Prostate gland (tissue), 2 donors: ENCODE results near the gene TRIM15. TPM values are rescaled to one million over a fixed set of nuclear protein-coding genes. Genes with fewer than 3 reads are reported as not detected.

Experiments used
- DNase-seq: peaks from one replicate; pipeline ENCODE4 v3.0.0-alpha.2; 2019; ENCODE audit warnings: low spot score
- H3K27ac ChIP-seq, 2 donors: fragments of 200-600 bp; sonication (generic); 2 replicates each; pipeline ENCODE4 v1.5.1; 2017 to 2019
- H3K27me3 ChIP-seq: fragments of 200-600 bp; sonication (generic); replicated peaks from 2 replicates; pipeline ENCODE4 v1.5.1; 2019; ENCODE audit not compliant: insufficient read depth
- H3K36me3 ChIP-seq, 2 donors: fragments of 200-600 bp; sonication (generic); 1 replicate in 1 of 2; 2 replicates in 1 of 2; pipeline versions ENCODE4 v1.5.1 to v1.8.1; 2017 to 2019
- H3K4me1 ChIP-seq: fragments of 200-600 bp; sonication (generic); replicated peaks from 2 replicates; pipeline ENCODE4 v1.5.1; 2019
- H3K4me3 ChIP-seq, 2 donors: fragments of 200-600 bp; sonication (generic); 2 replicates each; pipeline ENCODE4 v1.5.1; 2017 to 2019
- H3K9me3 ChIP-seq: fragments of 200-600 bp; sonication (generic); 2 replicates; pipeline ENCODE4 v1.5.1; 2017
- CTCF ChIP-seq, 4 experiments: fragments of 200-600 bp in 2 of 4; fragments of 450-650 bp in 2 of 4; sonication (generic) in 2 of 4; IDR thresholded peaks; 1 replicate in 3 of 4; 2 replicates in 1 of 4; pipeline ENCODE4 v1.5.1; 2016 to 2019; ENCODE audit warnings: antibody characterized with exemption in 4 of 4, mild to moderate bottlenecking in 2 of 4, moderate library complexity in 2 of 4
- POLR2A ChIP-seq: fragments of 450-650 bp; IDR thresholded peaks from one replicate; pipeline ENCODE4 v1.6.1; 2016; ENCODE audit warnings: antibody characterized with exemption, mild to moderate bottlenecking
- POLR2AphosphoS5 ChIP-seq: sonication (generic); formaldehyde crosslinking; IDR thresholded peaks from one replicate; pipeline ENCODE4 v1.6.1; 2017; ENCODE audit warnings: antibody characterized with exemption
- WGBS: methylation state at CpG from one replicate; pipeline ENCODE4 v1.1.5; 2018; 5-methylcytosine and 5-hydroxymethylcytosine counted together
- intact Hi-C: fragments of 100-400 bp; cut with DNase I; formaldehyde crosslinking; loops from one replicate; pipeline ENCODE4 v1.14.2; 2022
- total RNA-seq, 2 donors: library from RNA; depleted of rRNA; stranded (reverse); fragments of >200 nt; gene quantifications; one replicate each; pipeline ENCODE4 v1.1.0, GENCODE V29; 2016

Gene TRIM15
- total RNA-seq, 2 donors from 2014 or later: not detected

DNA sequence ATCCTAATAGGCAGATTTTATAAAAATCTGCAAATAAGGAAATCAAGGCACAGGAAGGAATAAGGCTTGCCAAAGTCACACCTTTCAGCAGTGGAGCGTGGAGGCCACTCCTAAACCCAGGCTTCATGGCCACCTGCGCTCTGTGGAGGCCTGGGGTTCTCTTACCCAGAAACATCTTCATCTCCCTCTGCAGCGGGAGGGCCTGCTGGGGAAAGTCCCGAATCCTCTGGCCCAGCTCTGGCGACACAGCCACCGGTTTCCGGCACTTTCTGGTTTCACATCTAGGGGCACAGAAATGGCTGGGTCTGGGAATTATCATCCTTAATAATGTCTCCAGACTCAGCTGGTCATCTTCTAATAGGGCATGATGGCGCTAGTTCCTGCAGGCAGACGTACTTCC lies 6.6 kb upstream of the TRIM15 start:
- WGBS: 87% methylated on average over 9 of the region's 9 CpGs
- peaks cover 2% of the 10 kb centered on the region for H3K27me3 ChIP-seq
- H3K27ac ChIP-seq: no peak overlapping the region
- no peak overlapping the region for H3K4me3 ChIP-seq
- H3K9me3 ChIP-seq: no peaks in the 10 kb centered on the region
- no peaks in the 10 kb centered on the region for H3K4me1 ChIP-seq
- no peaks in the 10 kb centered on the region for H3K36me3 ChIP-seq
- DNase-seq: no peak
- intact Hi-C loops: no loop called here
- TF ChIP-seq POLR2AphosphoS5: no peak
- no peak for TF ChIP-seq CTCF (IDR thresholded peaks at IDR 0.05)
- TF ChIP-seq POLR2A: no peak

- Histone ChIP-seq H3K4me1 (no peaks in the 10 kb centered on the region), H3K9me3 (no peaks in the 10 kb centered on the region), H3K27me3 (peaks cover 2% of the 10 kb centered on the region), H3K36me3 (no peaks in the 10 kb centered on the region), H3K4me3 (no peak overlapping the region), H3K27ac (no peak overlapping the region)
- DNase-seq: no peak
- intact Hi-C loops: no loop called here
- TF ChIP-seq POLR2A (no peak), POLR2AphosphoS5 (no peak), CTCF (IDR thresholded peaks at IDR 0.05) (no peak)
Measured at GRCh38 chr6:30157581-30157980, 5.8 kb upstream of the TRIM15 start.

GRCh38 chr6:30157999-30158398 lies 5.3 kb upstream of the TRIM15 start:
- WGBS: 84% methylated on average over 2 of the region's 2 CpGs
- Histone ChIP-seq H3K27ac (no peak overlapping the region), H3K4me3 (no peak overlapping the region), H3K27me3 (peaks cover 2% of the 10 kb centered on the region), H3K36me3 (no peaks in the 10 kb centered on the region), H3K9me3 (no peaks in the 10 kb centered on the region), H3K4me1 (no peaks in the 10 kb centered on the region)
- intact Hi-C loops: no loop called here
- no peak for DNase-seq
- TF ChIP-seq POLR2A (no peak), POLR2AphosphoS5 (no peak), CTCF (IDR thresholded peaks at IDR 0.05) (no peak)

GRCh38 chr6:30158475-30159040 lies 4.8 kb upstream of the TRIM15 start:
- no peak for TF ChIP-seq POLR2A
- no peak for TF ChIP-seq CTCF (IDR thresholded peaks at IDR 0.05)
- no peak for TF ChIP-seq POLR2AphosphoS5
- Histone ChIP-seq H3K4me3 (no peak overlapping the region), H3K27me3 (peaks cover 2% of the 10 kb centered on the region), H3K4me1 (no peaks in the 10 kb centered on the region), H3K36me3 (no peaks in the 10 kb centered on the region), H3K9me3 (no peaks in the 10 kb centered on the region), H3K27ac (no peak overlapping the region)
- WGBS: 67% methylated on average over 3 of the region's 3 CpGs
- intact Hi-C loops: no loop called here
- DNase-seq: no peak

DNA sequence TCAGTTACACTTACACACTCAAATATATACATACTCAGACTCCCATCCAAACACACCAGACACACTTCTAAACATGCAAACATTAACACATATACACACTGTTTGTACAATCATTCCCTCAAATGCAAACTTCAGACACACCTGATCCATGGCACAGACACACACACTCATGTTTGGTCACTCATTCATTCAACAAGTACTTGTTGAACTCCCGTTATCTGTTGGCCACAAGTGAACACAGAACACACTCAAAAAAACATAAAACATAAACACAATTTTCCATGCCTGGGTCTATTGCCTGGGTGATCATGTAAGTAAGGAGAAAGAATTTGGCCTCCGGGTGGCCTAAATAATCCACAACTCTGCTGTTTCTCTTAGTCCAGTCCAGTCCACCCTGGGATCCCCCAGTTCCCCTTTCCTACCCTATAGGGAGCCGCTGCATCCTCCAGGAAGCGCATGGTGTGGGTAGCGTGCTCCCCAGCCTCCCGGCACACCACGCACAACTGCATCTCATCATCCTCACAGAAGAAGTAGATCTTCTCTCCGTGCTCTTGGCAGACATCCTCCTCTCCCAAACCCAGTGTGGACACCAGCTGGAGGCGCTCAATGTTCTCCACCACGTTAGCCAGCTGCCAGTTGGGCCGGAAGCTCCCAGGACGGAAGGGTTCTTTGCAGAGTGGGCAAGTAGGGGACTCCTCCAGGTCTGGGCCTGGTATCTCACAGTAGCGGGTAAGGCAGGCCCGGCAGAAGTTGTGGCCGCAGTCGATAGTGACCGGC lies 3.1 kb upstream of the TRIM15 start:
- DNase-seq: no peak
- WGBS: 90% methylated on average over 17 of the region's 17 CpGs
- H3K36me3 ChIP-seq: no peaks in the 10 kb centered on the region
- intact Hi-C loops: no loop called here
- H3K4me3 ChIP-seq: no peak overlapping the region
- H3K27me3 ChIP-seq: peaks cover 2% of the 10 kb centered on the region
- no peak overlapping the region for H3K27ac ChIP-seq
- no peaks in the 10 kb centered on the region for H3K4me1 ChIP-seq
- TF ChIP-seq CTCF (IDR thresholded peaks at IDR 0.05): no peak
- no peak for TF ChIP-seq POLR2AphosphoS5
- no peak for TF ChIP-seq POLR2A
- H3K9me3 ChIP-seq: no peaks in the 10 kb centered on the region
